Stimulated activated CD4-positive, alpha-beta T cell treated with anti-CD3 and anti-CD28 coated beads, Interleukin-15, amount 100 ng/mL, for 24 hours (primary cell): Measurements from ENCODE around the gene TPMT.
A peak's percentile ranks its signal among the peaks of the same experiment; 100 is the strongest.
"Not testable (repeated sequence)": the region's sequence is repeated elsewhere in the genome, so short reads cannot be mapped to it uniquely, and the experiment has no call there.

Experiments
- DNase-seq: peaks from one replicate; pipeline ENCODE4 v3.0.0-alpha.2; 2020

TPMT gene

DNA sequence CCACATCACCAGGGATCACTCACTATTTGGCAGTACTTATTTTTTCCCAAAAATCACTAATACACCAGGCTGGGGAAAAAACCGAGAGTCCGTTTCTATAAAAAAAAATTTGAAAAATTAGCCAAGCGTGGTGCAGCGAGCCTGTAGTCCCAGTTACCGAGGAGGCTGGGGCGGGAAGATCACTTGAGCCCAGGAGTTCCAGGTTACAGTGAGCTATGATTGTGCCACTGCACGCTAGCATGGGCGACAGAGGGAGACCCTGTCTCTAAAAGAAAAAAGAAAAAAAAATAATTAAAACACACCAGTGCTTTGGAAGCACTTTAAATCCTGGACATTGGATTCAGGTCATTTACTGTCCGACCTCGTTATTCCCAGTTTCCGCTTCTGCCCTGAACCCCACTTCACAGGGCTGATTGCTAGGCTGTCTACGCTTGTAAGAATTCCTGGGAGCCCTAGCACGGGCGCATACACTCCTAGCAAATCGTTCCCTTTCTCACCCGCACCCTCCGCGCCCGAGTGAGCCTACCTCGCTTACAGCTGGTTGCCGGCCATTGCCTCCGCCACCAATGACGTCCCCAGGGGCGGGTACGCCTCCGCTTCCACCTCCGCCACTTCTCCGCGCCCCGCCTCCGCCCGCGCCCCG is at the start of gene TPMT:
TPMT (minus strand) TSS at position 571 of the 643 bp plus-strand sequence. CDS start 5,950 bp downstream, outside the sequence.
- DNase-seq: no peak

DNA sequence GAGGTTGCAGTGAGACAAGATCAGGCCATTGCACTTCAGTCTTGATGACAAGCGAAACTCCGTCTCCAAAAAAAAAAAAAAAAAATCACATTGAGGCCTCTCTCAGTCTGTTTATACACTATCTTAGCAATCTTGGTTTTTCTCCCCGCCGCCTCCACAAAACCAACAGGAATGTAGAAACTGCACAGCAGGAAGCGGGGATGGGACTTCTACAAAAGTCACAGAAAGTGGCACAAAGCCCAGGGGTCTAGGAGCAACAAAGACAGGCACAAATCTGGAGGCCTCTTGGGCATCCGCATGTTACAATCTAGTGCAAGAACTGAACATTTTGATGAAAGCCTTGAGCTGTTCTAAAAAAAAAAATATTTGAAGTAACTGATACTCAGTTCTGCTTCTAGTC is 48.9 kb upstream of the TPMT start:
- no peak for DNase-seq

DNA sequence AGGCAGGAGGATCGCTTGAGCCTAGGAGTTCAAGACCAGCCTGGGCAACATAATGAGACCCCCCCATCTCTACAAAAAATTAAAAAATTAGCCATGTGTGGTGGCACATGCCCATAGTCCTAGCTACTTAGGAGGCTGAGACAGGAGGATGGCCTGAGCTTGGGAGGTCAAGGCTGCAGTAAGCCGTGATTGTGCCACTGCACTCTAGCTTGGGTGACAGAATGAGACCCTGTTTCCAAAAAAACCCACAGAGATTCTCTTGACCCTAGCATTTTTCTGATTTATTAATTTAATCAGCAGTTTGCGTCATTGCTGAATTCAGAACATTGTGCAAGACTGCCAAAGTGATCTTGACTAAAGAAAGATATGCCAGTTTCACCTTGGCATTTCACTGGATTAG is 37.1 kb upstream of the TPMT start:
- DNase-seq: no peak

DNA sequence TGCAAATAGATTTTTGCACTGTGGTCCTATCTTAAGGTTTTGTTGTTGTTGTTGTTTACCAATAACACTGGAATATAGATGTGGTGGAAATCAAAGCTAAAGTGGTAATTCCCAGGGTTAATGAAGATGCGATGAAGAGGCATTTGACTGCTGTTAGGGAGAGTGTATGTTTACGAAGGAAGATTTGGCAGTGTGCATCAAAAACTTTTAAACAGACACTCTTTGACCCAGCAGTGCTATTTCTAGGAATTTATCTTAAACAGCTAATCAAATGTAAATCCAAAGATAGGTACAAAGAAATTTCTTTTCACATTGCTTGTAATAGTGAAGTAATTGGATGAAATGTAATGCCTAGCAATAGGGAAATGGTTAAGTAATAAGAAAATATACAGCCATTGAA is 34.3 kb upstream of the TPMT start:
- DNase-seq: no peak

DNA sequence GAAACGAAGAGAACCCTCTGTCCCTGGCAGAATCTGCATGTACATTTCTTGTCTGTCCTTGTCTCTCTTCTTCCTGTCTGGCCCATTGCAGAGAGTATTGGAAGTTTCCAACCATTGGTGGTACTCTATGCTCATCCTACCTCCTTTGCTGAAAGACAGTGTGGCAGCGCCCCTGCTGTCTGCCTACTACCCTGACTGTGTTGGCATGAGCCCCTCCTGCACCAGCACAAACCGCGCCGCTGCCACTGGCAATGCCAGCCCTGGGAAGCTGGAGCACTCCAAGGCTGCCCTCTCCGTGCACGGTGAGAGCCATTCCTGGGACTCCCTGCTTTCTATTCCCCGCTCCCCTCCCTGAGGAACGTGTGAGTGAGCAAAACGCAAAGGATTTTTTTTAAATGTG is 32.8 kb upstream of the TPMT start:
- no peak for DNase-seq

DNA sequence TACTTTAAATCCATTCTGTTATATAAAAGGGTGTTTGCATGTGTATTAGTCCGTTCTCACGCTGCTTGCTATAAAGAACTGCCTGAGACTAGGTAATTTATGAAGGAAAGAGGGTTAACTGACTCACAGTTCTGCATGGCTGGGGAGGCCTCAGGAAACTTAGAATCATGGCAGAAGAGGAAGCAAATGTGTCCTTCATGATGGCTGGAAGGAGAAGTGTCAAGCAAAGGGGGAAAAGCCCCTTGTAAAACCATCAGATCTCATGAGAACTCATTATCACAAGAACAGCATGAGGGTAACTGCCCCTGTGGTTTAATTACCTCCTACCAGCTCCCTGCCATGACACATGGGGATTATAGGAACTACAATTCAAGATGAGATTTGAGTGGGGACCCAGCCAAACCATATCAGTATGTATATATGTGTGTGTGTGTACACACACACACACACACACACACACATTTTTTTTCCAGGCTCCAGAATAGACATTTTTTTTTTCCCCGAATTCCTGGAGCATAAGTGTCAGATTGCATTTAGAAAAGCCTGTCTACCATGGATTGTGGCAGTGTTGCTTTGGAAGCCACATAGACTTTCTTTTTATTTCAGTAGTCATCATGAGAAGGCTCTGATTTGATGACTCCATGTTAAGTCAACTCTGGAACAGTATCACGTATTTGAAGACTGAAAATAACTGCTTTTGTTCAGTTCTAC is 31.8 kb upstream of the TPMT start:
- DNase-seq: no peak

DNA sequence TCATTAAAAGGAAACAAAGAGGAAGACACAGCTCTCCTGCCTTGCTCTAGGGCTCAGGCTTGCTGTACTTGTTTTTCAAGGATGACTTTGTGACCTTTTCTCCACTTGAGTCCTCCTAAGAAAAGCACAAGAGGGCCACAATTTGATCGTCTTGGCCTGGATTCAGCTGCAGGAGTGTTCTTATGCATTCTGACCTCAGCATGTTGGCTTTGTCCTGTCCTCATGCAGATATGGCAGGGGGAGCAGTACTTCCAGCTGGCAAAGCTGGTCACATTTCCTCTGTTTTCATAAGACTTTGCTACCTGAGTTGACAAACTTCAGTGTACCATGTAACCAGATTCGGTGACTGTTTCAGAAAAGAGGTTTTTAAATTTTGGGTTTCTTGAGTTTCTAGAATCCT is 31.2 kb upstream of the TPMT start:
- no peak for DNase-seq

DNA sequence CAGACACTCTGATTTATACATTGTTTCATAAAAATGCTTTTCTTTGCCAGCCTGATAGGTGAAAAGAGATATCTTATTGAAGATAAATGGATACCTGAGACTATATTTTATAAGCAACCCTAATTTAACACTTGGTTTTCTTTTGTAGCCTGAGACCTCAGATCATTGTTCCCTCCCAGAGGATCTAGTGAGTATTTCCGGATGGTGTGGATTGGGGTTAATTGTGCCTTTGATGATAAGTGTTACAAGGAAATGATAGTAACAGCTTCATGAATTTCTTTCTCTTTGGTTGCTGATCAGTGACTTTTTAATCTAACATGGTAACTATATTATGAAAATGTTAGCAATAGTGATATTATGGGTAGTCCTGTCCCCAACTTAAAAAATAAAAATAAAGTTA is 30.7 kb upstream of the TPMT start:
- DNase-seq: no peak

DNA sequence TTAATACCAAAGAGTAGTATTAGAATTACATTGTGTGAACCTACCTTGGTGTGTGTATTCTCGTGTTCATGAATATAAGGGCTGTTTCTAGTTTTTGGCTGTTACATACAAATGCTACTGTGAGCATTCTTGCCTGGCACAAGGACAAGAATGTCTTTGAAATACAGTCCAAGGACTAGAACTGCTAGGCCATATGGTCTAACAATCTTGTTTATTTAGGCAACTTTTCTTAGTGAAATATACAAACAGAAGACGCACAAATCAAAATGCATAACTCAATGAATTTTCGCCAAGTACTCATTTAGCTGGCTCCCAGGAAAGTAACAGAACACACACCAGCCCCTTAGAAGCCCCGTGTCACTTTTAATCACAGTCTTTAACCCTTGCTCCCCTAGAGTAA is 28.9 kb upstream of the TPMT start:
- DNase-seq: no peak

DNA sequence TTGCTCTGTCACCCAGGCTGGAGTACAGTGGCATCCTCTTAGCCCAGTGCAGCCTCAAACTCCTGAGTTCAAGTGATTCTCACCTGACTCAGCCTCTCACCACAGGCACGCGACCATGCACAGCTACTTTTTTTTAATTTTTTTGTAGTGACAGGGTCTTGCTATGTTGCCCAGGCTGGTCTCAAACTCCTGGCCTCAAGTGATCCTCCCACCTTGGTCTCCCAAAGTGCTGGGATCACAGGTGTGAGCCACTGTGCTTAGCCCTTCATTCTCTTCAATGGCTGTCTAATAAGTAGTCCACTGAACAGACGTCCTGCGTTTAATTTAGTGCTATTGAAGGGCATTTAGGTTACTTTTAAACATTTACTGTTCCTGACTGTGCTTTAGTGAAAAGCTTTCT is 27.7 kb upstream of the TPMT start:
- DNase-seq: no peak

DNA sequence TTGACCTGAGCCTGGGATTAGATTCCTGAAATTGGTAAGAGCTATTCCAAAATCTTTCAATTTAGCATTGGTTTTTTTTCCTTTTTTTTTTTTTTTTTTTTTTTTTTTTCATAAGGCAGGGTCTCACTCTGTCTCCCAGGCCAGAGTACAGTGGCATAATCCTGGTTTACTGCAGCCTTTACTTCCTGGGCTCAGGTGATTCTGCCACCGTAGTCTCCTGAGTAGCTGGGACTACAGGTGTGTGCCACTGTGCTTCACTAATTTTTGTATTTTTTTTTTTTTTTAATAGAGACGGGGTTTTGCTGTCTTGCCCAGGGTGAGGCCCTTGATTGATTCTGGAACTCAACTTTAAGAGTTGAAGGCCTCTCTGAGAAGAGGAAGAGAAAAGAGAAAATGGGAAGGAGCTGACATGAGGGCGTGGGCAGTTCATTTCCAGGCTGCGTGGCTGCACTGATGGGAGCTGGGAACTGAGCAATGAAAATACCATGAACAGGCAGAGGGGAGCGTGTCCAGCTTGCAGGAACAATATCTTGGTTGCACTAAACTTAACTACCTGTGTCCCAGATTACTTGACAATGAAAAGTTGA is 25.0 kb upstream of the TPMT start:
- DNase-seq: no peak

GRCh38 chr6:18178960-18179615 is 24.2 kb upstream of the TPMT start:
- DNase-seq: no peak

DNA sequence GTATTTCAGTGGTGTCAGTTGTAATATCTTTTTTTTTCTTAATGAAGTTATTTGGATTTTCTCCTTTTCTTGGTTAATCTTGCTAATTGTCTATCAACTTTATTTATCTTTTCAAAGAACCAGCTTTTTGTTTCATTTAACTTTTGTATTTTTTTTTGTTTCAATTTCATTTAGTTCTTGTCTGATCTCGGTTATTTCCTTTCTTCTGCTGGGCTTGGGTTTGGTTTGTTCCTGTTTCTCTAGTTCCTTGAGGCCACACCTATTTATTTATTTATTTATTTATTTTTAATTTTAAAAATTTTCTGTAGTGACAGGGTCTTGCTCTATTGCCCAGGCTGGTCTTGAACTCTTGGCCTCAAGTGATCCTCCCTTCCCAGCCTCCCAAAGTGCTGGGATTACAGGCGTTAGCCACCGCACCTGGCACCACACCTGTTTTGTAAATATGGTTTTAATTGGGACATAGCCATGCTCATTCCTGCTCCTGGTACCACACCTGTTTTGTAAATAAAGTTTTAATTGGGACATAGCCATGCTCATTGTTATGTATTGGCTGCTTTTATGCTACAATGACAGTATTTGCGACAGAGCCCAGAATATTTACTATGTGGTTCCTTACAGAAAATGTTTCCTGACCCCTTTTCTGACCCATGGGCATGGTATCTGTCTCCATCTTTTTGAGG is 22.5 kb upstream of the TPMT start:
- no peak for DNase-seq

- DNase-seq: not testable (repeated sequence)
These were observed 21.3 kb upstream of the TPMT start for GRCh38 chr6:18176198-18176597.

DNA sequence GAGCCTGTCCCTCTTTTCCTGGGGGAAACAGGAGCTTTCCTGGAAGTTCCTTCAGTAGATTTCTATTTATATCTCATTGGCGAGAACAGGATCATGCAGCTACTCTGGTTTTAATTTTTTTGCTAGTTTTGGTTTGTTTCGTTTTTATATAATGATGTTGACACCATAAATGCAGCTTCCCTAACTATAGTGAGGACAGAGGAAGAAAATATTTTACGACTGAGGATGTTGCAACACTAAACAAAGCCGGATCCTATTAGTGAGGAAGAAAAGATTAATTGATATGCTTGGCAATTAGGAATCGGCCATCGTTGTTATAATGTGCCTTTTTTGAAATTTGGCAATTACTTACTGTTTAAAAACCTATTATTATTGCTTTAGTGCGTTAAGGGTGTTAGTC is 17.0 kb upstream of the TPMT start:
- no peak for DNase-seq

GRCh38 chr6:18168264-18168663 is 13.4 kb upstream of the TPMT start:
- no peak for DNase-seq

DNA sequence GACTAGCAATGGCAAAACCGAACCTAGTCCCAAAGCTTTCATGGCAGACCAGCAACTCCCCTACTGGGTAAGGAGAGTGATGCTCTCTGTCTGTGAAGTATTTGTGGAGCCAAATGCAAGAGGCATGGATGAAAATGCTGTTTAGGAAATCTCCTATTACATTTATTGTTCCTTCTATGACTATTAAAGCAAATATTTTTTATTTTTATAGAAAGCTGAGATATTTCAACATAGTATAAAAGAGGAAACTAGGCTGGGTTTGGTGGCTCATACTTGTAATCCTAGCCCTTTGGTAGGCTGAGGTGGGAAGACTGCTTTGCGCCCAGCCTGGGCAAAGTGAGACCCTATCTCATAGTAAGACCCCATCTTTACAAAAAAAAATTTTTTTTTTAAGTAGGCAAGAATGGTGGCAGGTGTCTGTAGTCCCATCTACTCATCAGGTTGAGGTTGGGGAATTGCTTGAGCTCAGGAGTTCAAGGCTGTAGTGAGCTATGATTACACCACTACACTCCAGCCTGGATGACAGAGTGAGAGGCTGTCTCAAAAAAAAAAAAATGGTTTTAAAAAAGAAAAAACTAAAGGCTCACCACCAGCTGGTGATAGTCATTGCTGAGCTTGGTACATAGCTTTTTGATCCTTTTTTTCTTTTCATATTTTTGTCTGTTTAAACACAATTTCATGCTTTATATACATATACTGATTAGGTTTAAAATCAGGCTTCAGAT is 11.6 kb upstream of the TPMT start:
- no peak for DNase-seq

GRCh38 chr6:18165751-18166150 is 10.9 kb upstream of the TPMT start:
- DNase-seq: no peak

GRCh38 chr6:18162401-18162800 is 7.5 kb upstream of the TPMT start:
- DNase-seq: no peak

DNA sequence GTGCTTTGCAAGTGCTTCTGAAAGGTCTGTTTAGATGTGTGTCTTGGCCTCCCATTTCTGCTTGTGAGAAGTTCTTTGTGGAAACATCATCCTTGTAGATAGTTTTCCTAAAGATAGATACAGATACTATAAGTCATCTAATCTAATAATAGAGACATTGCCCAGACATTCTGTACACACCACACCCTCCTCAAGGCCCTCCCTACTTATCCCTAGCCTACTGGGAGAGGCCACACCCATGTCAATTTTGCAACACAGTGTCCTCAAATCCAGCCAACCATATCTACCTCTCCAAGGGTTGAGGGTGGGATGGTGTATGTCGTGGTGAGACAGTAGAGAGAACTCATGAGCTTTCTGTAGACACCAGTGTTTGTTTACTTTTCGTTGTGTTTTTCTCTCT is 6.6 kb upstream of the TPMT start:
- no peak for DNase-seq

DNA sequence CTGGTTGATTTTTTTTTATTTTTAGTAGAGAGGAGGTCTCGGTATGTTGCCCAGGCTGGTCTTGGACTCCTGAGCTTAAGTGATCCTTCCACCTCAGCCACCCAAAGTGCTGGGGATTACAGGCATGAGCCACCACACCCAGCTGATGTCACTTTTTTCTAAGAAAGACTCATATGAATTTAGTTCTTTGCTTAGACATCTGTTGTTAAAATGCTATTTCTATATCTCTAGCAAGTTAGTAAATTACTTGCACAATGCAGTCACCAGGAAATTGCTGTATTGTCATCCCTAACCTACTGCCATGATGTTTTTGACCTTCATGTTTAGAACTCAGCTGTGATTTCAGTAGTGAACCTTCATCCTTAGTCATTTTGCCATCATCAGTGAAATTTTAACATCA is 6.0 kb upstream of the TPMT start:
- no peak for DNase-seq

- peak; percentile 66 for DNase-seq
These were observed 1.1 kb upstream of the TPMT start for GRCh38 chr6:18155864-18156421.
